ENCODE data around the gene DNTTIP2. TPM values are rescaled to one million over a fixed set of nuclear protein-coding genes. Genes with fewer than 3 reads are reported as not detected.

The DNTTIP2 gene
- total RNA-seq, 1 experiment from 2014 or later, result 101 TPM

DNA sequence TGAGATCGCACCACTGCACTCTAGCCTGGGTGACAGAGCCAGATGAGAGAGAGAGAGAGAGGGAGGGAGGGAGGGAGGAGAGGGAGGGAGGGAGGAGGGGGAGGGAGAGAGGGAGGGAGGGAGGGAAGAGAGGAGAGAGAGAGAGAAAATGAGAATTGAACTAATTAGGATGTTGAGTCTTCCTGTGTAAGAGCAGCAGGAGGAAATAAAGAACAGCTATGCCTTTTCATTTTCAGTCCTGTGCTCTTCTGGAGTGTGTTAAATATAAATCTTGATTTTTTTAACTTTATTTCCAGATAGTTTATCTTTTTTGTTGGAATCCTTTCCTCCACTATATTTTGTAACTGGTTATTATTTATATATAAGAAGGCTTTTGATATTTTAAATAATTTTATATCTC lies 27.1 kb downstream of the DNTTIP2 start:
- no CpG with 5 or more reads among the region's 1 CpG for WGBS (ENCODE audit: extremely low coverage, insufficient read length, low lambda C conversion rate)
- H2AK5ac ChIP-seq (ENCODE audit: insufficient read length, low read length), result no peak overlapping the region
- H3K27me3 Mint-ChIP-seq (ENCODE audit: low read depth), result peaks cover 11% of the 10 kb centered on the region
- no peak overlapping the region for H2BK5ac ChIP-seq (ENCODE audit: insufficient read length, low read length)
- no peaks in the 10 kb centered on the region for H4K20me1 ChIP-seq (ENCODE audit: control insufficient read depth, insufficient read depth, insufficient read length)
- no peak overlapping the region for H2AFZ ChIP-seq (ENCODE audit: low read length)
- no peak overlapping the region for H2BK120ac ChIP-seq (ENCODE audit: low read depth, low read length, poor library complexity, severe bottlenecking)
- no peak overlapping the region for H3K27ac ChIP-seq (ENCODE audit: insufficient read length, low read depth, low read length)
- H3K27ac Mint-ChIP-seq, result no peak overlapping the region
- H3K9me3 Mint-ChIP-seq, result peaks cover 38 to 45% of the 10 kb centered on the region in 2 experiments
- peaks cover 19 to 28% (median 26%) of the 10 kb centered on the region in 3 experiments for H3K36me3 Mint-ChIP-seq (ENCODE audit: insufficient read depth in 1 of 3, low read depth in 3 of 3)
- no peak overlapping the region for H3K4me3 Mint-ChIP-seq
- H3K4ac ChIP-seq (ENCODE audit: low read depth, low read length), result no peak overlapping the region
- TF ChIP-seq, protein P1, sequence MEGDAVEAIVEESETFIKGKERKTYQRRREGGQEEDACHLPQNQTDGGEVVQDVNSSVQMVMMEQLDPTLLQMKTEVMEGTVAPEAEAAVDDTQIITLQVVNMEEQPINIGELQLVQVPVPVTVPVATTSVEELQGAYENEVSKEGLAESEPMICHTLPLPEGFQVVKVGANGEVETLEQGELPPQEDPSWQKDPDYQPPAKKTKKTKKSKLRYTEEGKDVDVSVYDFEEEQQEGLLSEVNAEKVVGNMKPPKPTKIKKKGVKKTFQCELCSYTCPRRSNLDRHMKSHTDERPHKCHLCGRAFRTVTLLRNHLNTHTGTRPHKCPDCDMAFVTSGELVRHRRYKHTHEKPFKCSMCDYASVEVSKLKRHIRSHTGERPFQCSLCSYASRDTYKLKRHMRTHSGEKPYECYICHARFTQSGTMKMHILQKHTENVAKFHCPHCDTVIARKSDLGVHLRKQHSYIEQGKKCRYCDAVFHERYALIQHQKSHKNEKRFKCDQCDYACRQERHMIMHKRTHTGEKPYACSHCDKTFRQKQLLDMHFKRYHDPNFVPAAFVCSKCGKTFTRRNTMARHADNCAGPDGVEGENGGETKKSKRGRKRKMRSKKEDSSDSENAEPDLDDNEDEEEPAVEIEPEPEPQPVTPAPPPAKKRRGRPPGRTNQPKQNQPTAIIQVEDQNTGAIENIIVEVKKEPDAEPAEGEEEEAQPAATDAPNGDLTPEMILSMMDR (conservative IDR thresholded peaks at IDR 0.05), result no peak
- no peak overlapping the region for H2BK15ac ChIP-seq (ENCODE audit: low read depth, low read length)
- no peak for DNase-seq
- H3K27me3 ChIP-seq (ENCODE audit: insufficient read depth, low read length), result no peaks in the 10 kb centered on the region
- no peaks in the 10 kb centered on the region for H3K23me2 ChIP-seq (ENCODE audit: insufficient read length, low read depth, low read length, poor library complexity, severe bottlenecking)
- no peak overlapping the region for H2BK12ac ChIP-seq (ENCODE audit: insufficient read length, low read depth, low read length)
- H3K9ac ChIP-seq (ENCODE audit: extremely low read depth, insufficient read length, low read length), result no peak overlapping the region
- H3K4me1 ChIP-seq (ENCODE audit: insufficient read depth, low read length), result no peaks in the 10 kb centered on the region
- no peak overlapping the region for H2BK20ac ChIP-seq (ENCODE audit: low read depth, low read length, poor library complexity, severe bottlenecking)
- no peak overlapping the region for H3T11ph ChIP-seq (ENCODE audit: low read length)
- no peak overlapping the region for H4K91ac ChIP-seq (ENCODE audit: insufficient read length, low read depth, low read length)
- no peak overlapping the region for H3K23ac ChIP-seq (ENCODE audit: insufficient read length, low read depth, low read length)
- H3K4me2 ChIP-seq (ENCODE audit: insufficient read depth, insufficient read length, low read length), result no peak overlapping the region
- H3K14ac ChIP-seq (ENCODE audit: insufficient read depth, low read length), result no peak overlapping the region
- no peaks in the 10 kb centered on the region for H3K9me3 ChIP-seq (ENCODE audit: control insufficient read depth, low read depth, low read length)
- no peak overlapping the region for H4K8ac ChIP-seq (replicated peaks; ENCODE audit: insufficient read length, low read depth, low read length)
- no peaks in the 10 kb centered on the region; a peak in 1 of 4 replicates for H3K4me1 Mint-ChIP-seq
- no peak overlapping the region for H4K5ac ChIP-seq (ENCODE audit: insufficient read length, low read depth, low read length)
- H3K56ac ChIP-seq (ENCODE audit: insufficient read length, low read depth, low read length), result no peak overlapping the region
- H3K18ac ChIP-seq (ENCODE audit: insufficient read length, low read depth, low read length), result no peak overlapping the region
- no peaks in the 10 kb centered on the region for H3K79me1 ChIP-seq (ENCODE audit: insufficient read depth, low read depth, low read length, poor library complexity, severe bottlenecking)
- no peaks in the 10 kb centered on the region for H3K79me2 ChIP-seq (ENCODE audit: insufficient read depth, low read length)

Data from H9 (cell line).